Testis (tissue), 3 donors: Measurements from ENCODE around the gene HOXA7. TPM values are rescaled to one million over a fixed set of nuclear protein-coding genes. Genes with fewer than 3 reads are reported as not detected.

Experiments
- DNase-seq: peaks from one replicate; pipeline ENCODE4 v3.0.0-alpha.2; 2019
- H3K27ac ChIP-seq, 2 donors: fragments of 200-600 bp; sonication (generic); one replicate each; pipeline ENCODE4 v1.5.1; 2019
- H3K27me3 ChIP-seq: fragments of 200-600 bp; sonication (generic); one replicate; pipeline ENCODE4 v1.5.1; 2019
- H3K36me3 ChIP-seq: fragments of 200-600 bp; sonication (generic); one replicate; pipeline ENCODE4 v1.5.1; 2017; ENCODE audit warnings: low read depth; ENCODE audit errors: missing control alignments
- H3K4me1 ChIP-seq: fragments of 200-600 bp; sonication (generic); one replicate; pipeline ENCODE4 v1.5.1; 2019
- H3K4me3 ChIP-seq, 2 donors: fragments of 200-600 bp; sonication (generic); one replicate each; pipeline ENCODE4 v1.5.1; 2017 to 2019
- H3K9me3 ChIP-seq: fragments of 200-600 bp; sonication (generic); one replicate; pipeline ENCODE4 v1.5.1; 2017
- POLR2A ChIP-seq: fragments of 450-650 bp; IDR thresholded peaks from one replicate; pipeline ENCODE4 v1.6.1; 2017; ENCODE audit warnings: antibody characterized with exemption, mild to moderate bottlenecking, moderate library complexity
- WGBS, 2 donors: methylation state at CpG; one replicate each; pipeline ENCODE4 v1.1.5; 2018; 5-methylcytosine and 5-hydroxymethylcytosine counted together
- intact Hi-C: fragments of 100-400 bp; cut with DNase I; formaldehyde crosslinking; loops from one replicate; pipeline ENCODE4 v1.15.1; 2023; ENCODE audit warnings: low total_unique reads
- polyA plus RNA-seq: library from polyadenylated mRNA; stranded (reverse); fragments of 350-450 nt; fragmentation: Illumina TruSeq; extraction: RNeasy Lipid Tissue Mini Kit (QIAGEN cat#74804); gene quantifications from one replicate; pipeline ENCODE4 v1.2.3, GENCODE V29; 2014; ENCODE audit warnings: low read depth, low replicate concordance; ENCODE audit not compliant: insufficient read depth
- total RNA-seq, 2 donors: library from RNA; depleted of rRNA; stranded (reverse); fragments of >200 nt; gene quantifications; one replicate each; pipeline ENCODE4 v1.2.3, GENCODE V29; 2016
- TF ChIP-seq, protein P1 (sequence below), 3 experiments: fragments of 450-650 bp in 2 of 3; fragments of 200-600 bp in 1 of 3; sonication (generic) in 1 of 3; IDR thresholded peaks; one replicate each; pipeline ENCODE4 v1.5.1; 2016 to 2019; ENCODE audit warnings: antibody characterized with exemption in 3 of 3, mild to moderate bottlenecking in 2 of 3, moderate library complexity in 1 of 3

HOXA7 gene
- total and polyA plus RNA-seq, 3 donors from 2014 or later: 3.1 to 13.1 (median 7.8) TPM

DNA sequence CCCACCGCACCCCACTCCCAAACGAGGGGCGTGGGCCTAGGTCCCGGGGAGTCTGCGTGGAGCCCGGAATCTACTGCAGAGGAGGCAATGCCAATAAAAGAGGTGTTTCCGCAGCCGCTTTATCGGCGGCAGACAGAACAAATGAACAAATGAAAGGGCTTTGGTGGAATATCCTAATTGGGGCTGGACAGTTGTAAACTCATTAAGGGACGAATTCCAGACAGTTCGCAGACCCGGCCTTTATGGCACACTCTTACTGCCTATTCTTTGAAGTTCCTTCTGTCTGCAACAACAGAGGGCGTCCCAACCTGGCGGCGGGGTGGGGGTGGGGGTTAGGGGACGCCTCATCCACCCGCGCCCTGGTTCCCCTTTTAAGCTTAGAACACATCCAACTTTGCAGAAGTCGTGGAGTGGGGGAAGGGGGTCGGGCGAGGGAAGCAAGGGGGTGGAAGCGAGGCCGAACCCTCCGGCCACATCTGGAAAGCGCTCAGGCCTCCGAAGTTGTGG lies 4.8 kb upstream of the HOXA7 start:
- H3K27me3 ChIP-seq: peaks cover 1% of the 10 kb centered on the region
- peak overlapping the region; percentile 46 to 62 for H3K4me3 ChIP-seq
- no peak for DNase-seq
- 4 to 6% methylated on average over 19 to 27 of the region's 27 CpGs for WGBS, 2 donors
- no peak overlapping the region for H3K27ac ChIP-seq
- H3K4me1 ChIP-seq: peaks cover 10% of the 10 kb centered on the region
- H3K9me3 ChIP-seq: no peaks in the 10 kb centered on the region
- TF ChIP-seq POLR2A: no peak
- TF ChIP-seq, protein P1, sequence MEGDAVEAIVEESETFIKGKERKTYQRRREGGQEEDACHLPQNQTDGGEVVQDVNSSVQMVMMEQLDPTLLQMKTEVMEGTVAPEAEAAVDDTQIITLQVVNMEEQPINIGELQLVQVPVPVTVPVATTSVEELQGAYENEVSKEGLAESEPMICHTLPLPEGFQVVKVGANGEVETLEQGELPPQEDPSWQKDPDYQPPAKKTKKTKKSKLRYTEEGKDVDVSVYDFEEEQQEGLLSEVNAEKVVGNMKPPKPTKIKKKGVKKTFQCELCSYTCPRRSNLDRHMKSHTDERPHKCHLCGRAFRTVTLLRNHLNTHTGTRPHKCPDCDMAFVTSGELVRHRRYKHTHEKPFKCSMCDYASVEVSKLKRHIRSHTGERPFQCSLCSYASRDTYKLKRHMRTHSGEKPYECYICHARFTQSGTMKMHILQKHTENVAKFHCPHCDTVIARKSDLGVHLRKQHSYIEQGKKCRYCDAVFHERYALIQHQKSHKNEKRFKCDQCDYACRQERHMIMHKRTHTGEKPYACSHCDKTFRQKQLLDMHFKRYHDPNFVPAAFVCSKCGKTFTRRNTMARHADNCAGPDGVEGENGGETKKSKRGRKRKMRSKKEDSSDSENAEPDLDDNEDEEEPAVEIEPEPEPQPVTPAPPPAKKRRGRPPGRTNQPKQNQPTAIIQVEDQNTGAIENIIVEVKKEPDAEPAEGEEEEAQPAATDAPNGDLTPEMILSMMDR (IDR thresholded peaks at IDR 0.05): peak in 1 of 3 experiments; percentile 45
- H3K36me3 ChIP-seq: no peaks in the 10 kb centered on the region
- intact Hi-C loops: loop anchor here (10.0 kb wide), 1 partner anchor 786 kb away; no protein-coding TSS in a partner anchor

DNA sequence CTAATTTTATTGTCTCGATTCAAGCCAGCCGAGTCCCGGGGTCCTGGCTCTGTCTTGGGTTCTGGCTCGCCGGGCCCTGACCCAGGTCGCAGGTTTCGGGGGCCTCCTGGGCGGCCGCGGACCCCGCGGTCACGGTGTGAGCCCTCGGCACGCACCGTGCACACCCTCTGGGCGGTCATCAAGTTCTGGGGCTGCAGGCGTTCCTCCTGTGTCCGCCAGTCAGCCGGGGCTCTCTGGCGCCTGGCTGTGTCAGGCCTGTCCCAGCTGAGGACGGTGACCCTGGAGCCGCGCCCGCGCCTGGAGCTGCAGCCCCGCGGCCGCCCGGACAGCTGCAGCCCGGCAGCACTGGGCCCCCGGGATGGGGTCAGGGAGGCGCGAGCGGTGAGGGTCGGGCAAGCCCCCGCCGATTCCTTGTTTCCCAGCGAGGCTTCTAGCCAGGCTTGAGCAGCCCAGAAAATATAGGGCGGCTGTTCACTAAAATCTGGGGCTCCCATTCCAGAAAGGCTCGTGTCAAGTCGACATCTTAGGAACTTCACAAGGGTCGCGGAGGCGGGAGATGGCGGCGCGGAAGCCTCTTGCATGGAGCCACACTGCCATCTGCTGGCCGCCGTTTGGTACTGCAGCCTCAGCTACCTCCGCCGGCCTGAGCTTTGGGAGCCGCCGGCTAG lies 4.2 kb upstream of the HOXA7 start:
- WGBS, 2 donors: 2 to 3% methylated on average over 24 to 42 of the region's 54 CpGs
- peaks cover 10% of the 10 kb centered on the region for H3K4me1 ChIP-seq
- H3K4me3 ChIP-seq: peak overlapping the region; percentile 46 to 62
- TF ChIP-seq, protein P1 (IDR thresholded peaks at IDR 0.05): peak; percentile 98 to 100 (median 99)
- TF ChIP-seq POLR2A: no peak
- peaks cover 6% of the 10 kb centered on the region for H3K27me3 ChIP-seq
- no peaks in the 10 kb centered on the region for H3K9me3 ChIP-seq
- intact Hi-C loops: loop anchor here (10.0 kb wide), 1 partner anchor 786 kb away; no protein-coding TSS in a partner anchor
- H3K27ac ChIP-seq: no peak overlapping the region
- no peaks in the 10 kb centered on the region for H3K36me3 ChIP-seq
- DNase-seq: peak; percentile 95

DNA sequence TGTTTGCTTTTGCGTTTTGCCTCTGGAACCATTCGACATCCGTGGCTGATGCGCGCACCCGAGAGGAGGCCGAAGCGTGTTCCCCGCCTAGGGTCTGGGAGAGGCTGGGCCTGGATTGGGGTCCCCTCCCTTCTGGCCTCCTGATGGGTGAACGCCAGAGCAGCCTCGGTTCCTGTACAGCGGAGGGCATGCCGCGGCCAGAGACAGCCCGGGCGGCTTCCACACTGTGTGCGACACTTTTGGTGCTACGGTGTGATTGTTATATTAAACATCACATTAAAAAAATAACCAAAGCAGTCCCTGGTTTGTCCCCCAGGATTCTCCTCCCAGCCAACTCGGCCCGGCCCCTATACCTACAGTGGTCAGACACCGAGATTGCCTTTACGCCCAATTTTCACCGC lies 3.7 kb upstream of the HOXA7 start:
- 56 to 58% methylated on average over 20 to 23 of the region's 23 CpGs for WGBS, 2 donors
- Histone ChIP-seq H3K9me3 (no peaks in the 10 kb centered on the region), H3K27me3 (peaks cover 6% of the 10 kb centered on the region), H3K27ac (no peak overlapping the region), H3K36me3 (no peaks in the 10 kb centered on the region), H3K4me3 (peak overlapping the region; percentile 46 to 62), H3K4me1 (peaks cover 8% of the 10 kb centered on the region)
- TF ChIP-seq, protein P1 (IDR thresholded peaks at IDR 0.05): no peak
- TF ChIP-seq POLR2A: no peak
- intact Hi-C loops: loop anchor here (10.0 kb wide), 1 partner anchor 785 kb away; no protein-coding TSS in a partner anchor
- no peak for DNase-seq

DNA sequence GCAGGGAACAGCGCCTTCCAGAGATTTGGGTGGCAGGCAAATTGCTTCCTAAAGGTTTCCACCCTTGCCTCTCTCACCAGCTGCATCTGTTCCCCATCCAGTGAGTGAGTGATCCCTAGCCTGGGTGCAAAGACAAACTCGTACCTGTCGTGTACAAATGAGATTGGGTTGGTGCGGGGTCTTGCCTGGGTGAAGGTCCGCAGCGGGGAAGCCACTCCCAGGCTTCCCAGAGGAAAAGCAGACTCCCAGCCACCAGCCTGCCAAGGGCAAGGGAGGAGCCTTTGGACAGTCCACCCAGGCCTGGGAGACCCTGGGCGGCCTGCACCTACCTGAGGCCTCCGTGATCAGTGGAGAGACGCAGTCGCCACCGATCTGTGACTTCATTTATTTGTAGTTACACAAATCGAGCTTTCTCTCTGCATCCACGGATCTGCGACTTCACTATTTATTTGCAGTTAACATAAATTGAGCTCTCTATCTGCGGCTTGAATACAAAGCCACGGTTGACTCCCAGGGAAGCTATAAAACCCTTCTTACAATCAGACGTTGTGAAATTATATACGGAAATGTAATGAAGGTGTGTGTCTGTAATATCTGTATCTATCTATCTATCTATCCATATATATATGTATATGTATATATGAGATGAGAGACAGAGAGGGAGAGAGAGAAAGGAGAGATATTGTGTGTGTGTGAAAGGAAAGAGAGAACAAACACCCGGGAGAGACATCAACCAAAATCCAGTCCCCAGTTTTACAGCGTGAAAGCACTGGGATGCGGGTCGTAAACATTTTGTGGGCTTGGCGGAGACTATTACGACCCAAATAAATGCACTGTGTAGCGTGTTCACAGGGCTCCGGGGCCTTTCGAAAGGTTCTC lies 3.0 kb upstream of the HOXA7 start:
- H3K27ac ChIP-seq: no peak overlapping the region
- DNase-seq: no peak
- peaks cover 13% of the 10 kb centered on the region for H3K4me1 ChIP-seq
- intact Hi-C loops: loop anchor here (10.0 kb wide), 1 partner anchor 785 kb away; no protein-coding TSS in a partner anchor
- TF ChIP-seq, protein P1 (IDR thresholded peaks at IDR 0.05): no peak
- no peak for TF ChIP-seq POLR2A
- 50 to 61% methylated on average over 20 to 27 of the region's 27 CpGs for WGBS, 2 donors
- H3K4me3 ChIP-seq: no peak overlapping the region
- peaks cover 6% of the 10 kb centered on the region for H3K27me3 ChIP-seq
- no peaks in the 10 kb centered on the region for H3K9me3 ChIP-seq
- H3K36me3 ChIP-seq: no peaks in the 10 kb centered on the region
